ENCODE results near the gene AQP11.

DNA sequence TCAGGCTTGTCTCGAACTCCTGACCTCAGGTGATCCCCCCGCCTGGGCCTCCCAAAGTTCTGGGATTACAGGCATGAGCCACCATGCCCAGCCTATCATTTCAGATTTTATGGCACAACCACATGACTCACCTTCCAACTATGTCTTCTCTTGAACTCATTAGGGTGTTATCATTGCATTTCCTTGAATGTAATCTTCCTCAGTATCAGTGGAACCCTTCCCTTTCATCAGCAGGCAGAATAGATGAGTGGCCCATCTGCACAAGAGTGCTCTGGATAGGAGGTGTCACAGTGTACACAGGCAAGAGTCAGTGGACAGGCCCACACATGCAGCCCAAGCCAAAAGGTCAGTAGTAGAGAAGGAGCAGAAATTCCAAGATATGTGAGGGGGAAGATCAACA is 29.1 kb upstream of the AQP11 start:
- no peak for TF ChIP-seq POLR2A (IDR thresholded peaks at IDR 0.05)
- TF ChIP-seq, protein P1, sequence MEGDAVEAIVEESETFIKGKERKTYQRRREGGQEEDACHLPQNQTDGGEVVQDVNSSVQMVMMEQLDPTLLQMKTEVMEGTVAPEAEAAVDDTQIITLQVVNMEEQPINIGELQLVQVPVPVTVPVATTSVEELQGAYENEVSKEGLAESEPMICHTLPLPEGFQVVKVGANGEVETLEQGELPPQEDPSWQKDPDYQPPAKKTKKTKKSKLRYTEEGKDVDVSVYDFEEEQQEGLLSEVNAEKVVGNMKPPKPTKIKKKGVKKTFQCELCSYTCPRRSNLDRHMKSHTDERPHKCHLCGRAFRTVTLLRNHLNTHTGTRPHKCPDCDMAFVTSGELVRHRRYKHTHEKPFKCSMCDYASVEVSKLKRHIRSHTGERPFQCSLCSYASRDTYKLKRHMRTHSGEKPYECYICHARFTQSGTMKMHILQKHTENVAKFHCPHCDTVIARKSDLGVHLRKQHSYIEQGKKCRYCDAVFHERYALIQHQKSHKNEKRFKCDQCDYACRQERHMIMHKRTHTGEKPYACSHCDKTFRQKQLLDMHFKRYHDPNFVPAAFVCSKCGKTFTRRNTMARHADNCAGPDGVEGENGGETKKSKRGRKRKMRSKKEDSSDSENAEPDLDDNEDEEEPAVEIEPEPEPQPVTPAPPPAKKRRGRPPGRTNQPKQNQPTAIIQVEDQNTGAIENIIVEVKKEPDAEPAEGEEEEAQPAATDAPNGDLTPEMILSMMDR (IDR thresholded peaks at IDR 0.05) = no peak
